Liver (tissue), 9 donors: ENCODE measurements around the gene NFKB2. TPM values are rescaled to one million over a fixed set of nuclear protein-coding genes. Genes with fewer than 3 reads are reported as not detected.

Experiments
- DNase-seq: peaks from one replicate; pipeline ENCODE4 v3.0.0-alpha.2; 2017; ENCODE audit warnings: low spot score
- H3K27ac ChIP-seq, 2 donors: one replicate each; pipeline ENCODE4 v1.7.0; 2013; ENCODE audit warnings: inconsistent platforms in 2 of 2, low read length in 2 of 2, control low read depth in 1 of 2, low read depth in 1 of 2, mild to moderate bottlenecking in 1 of 2
- H3K27me3 ChIP-seq, 4 donors: one replicate each; pipeline versions ENCODE4 v1.6.1 to v1.7.0; 2013; ENCODE audit warnings: low read length in 3 of 4, inconsistent platforms in 1 of 4, mild to moderate bottlenecking in 1 of 4, moderate library complexity in 1 of 4; ENCODE audit not compliant: control insufficient read depth in 4 of 4, insufficient read depth in 4 of 4
- H3K36me3 ChIP-seq, 4 donors: one replicate each; pipeline versions ENCODE4 v1.6.1 to v1.7.0; 2013; ENCODE audit warnings: low read length in 3 of 4, mild to moderate bottlenecking in 3 of 4, low read depth in 1 of 4, moderate library complexity in 1 of 4; ENCODE audit not compliant: control insufficient read depth in 4 of 4, insufficient read depth in 3 of 4
- H3K4me1 ChIP-seq, 4 donors: one replicate each; pipeline versions ENCODE4 v1.6.1 to v1.7.0; 2013; ENCODE audit warnings: low read length in 3 of 4, mild to moderate bottlenecking in 3 of 4, moderate library complexity in 1 of 4; ENCODE audit not compliant: control insufficient read depth in 4 of 4, insufficient read depth in 4 of 4
- H3K4me3 ChIP-seq, 3 donors: one replicate each; pipeline versions ENCODE4 v1.6.1 to v1.7.0; 2013; ENCODE audit warnings: low read length in 3 of 3, control low read depth in 1 of 3, low read depth in 1 of 3, mild to moderate bottlenecking in 1 of 3
- H3K9ac ChIP-seq, 2 donors: one replicate each; pipeline ENCODE4 v1.7.0; 2013; ENCODE audit warnings: low read length in 2 of 2, mild to moderate bottlenecking in 2 of 2, moderate library complexity in 2 of 2, control low read depth in 1 of 2, low read depth in 1 of 2
- H3K9me3 ChIP-seq, 4 donors: one replicate each; pipeline versions ENCODE4 v1.6.1 to v1.7.0; 2013; ENCODE audit warnings: low read length in 3 of 4; ENCODE audit not compliant: control insufficient read depth in 4 of 4
- FOXA2 ChIP-seq: IDR thresholded peaks from 2 replicates; pipeline ENCODE4 v1.6.1; 2016; ENCODE audit warnings: antibody characterized with exemption
- GABPA ChIP-seq, 2 donors: IDR thresholded peaks in 1 of 2; conservative IDR thresholded peaks in 1 of 2; 2 replicates each; pipeline ENCODE4 v1.6.1; 2016; ENCODE audit warnings: antibody characterized with exemption in 2 of 2, mild to moderate bottlenecking in 1 of 2, moderate library complexity in 1 of 2
- HNF4A ChIP-seq, 2 donors: conservative IDR thresholded peaks; 2 replicates each; pipeline ENCODE4 v1.6.1; 2016; ENCODE audit warnings: antibody characterized with exemption in 2 of 2, mild to moderate bottlenecking in 2 of 2
- RAD21 ChIP-seq, 2 donors: IDR thresholded peaks; 2 replicates each; pipeline ENCODE4 v1.6.1; 2016; ENCODE audit warnings: antibody characterized with exemption in 2 of 2, mild to moderate bottlenecking in 2 of 2
- RXRA ChIP-seq, 2 donors: IDR thresholded peaks; 2 replicates each; pipeline ENCODE4 v1.6.1; 2017 to 2018; ENCODE audit warnings: antibody characterized with exemption in 2 of 2, mild to moderate bottlenecking in 1 of 2
- SP1 ChIP-seq: IDR thresholded peaks from 2 replicates; pipeline ENCODE4 v1.6.1; 2018; ENCODE audit warnings: antibody characterized with exemption, mild to moderate bottlenecking
- WGBS: extraction: QIAGEN DNeasy Blood & Tissue Kit; methylation state at CpG from one replicate; pipeline ENCODE4 v1.1.7; 2013; 5-methylcytosine and 5-hydroxymethylcytosine counted together
- polyA plus RNA-seq, 2 donors: library from polyadenylated mRNA; stranded (reverse) in 1 of 2; unstranded in 1 of 2; fragments of 200-250 nt in 1 of 2; fragments of >200 nt in 1 of 2; fragmentation: Nextera tagmentation in 1 of 2; extraction: Ambion mirVana in 1 of 2; gene quantifications; one replicate each; pipeline versions ENCODE4 v1.2.1 to v1.2.3, GENCODE V29; 2013 to 2015
- total RNA-seq, 2 donors: library from RNA; depleted of rRNA; stranded (reverse); fragments of >200 nt; gene quantifications; one replicate each; pipeline ENCODE4 v1.2.3, GENCODE V29; 2014
- TF ChIP-seq, protein P1 (sequence below): IDR thresholded peaks from 2 replicates; pipeline ENCODE4 v1.6.1; 2016; ENCODE audit warnings: antibody characterized with exemption
- TF ChIP-seq, protein P2 (sequence below): IDR thresholded peaks from 2 replicates; pipeline ENCODE4 v1.6.1; 2016; ENCODE audit warnings: antibody characterized with exemption, mild to moderate bottlenecking
- TF ChIP-seq, protein P3 (sequence below): fragments of 150-350 bp; IDR thresholded peaks from 2 replicates; pipeline ENCODE4 v1.5.1; 2017; ENCODE audit warnings: improper control_type of control experiment, low read depth, low read length; ENCODE audit not compliant: missing input control
- donor health status: healthy.
- donor health status: healthy.
- donor health status: healthy.
- donor health status: healthy.
- donor health status: healthy.

The NFKB2 gene
- total and polyA plus RNA-seq, 4 donors = 1.8 to 8.5 (median 7.1) TPM

DNA sequence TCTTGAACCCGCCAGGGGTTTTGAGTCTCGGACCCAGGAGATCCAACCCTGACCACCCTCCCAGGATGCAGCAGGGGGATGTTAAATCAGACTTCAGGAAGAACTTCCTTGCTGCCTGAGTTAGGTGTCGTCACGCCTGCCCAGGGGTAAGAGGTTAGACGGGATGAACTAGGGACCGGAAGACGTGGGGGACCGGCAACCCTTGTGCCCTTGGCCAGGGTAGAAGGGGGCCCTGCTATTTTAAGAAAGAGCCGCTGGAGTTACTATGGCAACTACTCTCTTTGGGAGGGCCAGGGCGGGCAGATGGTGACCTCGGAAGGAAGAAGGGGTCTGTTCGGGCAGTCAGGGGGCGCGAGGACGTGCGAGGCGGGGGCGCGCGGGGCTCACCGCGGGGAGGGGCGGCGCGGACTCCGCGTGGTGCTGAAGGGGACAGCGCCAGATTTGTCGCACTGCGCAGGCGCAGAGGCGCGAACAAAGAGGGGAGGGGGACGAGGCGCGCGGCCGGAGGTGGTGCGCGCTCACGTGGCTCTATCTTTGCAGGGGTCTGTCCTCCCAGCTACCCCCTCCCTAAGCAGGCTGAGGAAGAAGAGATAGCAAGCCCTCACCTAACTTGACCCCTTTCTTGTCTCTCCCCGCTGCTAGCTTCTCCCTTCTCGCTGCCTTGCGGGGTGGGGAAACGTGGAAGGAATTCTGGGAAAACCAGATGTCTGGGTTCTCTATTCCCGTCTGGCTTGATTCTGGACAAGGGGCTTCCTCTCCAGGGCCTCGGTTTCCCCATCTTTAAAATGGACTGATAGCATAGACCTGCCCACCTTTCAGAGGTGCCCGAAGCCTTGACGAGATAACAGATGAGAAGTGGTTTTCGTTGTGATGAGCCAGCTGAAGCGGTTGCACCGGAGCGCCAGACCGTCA lies 24.0 kb downstream of the NFKB2 start:
- peak; percentile 69 for DNase-seq

DNA sequence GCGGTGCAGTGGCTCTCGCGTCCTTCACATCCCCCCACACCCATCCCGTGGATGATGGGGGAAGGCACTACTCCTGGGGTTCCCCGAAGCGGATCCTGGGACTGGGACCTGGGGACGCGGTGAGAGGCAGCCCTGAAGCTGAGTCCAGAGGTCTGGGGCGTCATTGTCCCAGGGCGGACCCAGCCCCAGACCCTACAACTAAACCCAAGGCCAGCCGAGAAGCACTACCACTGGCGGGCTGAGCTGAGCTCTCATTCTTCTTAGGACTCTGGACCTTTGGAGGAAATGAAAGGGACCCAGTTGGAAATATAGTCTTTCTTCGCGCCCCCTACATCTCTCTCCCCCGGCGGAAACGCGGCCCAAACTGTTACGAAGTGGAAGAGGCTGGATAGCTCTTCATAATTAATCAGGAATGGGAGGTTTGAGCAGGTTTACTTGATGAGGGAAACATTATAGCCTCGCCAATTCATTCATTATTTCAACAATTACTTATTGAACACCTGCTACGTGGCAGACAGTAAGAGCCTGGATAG lies 24.7 kb downstream of the NFKB2 start:
- Histone ChIP-seq H3K4me3 (peak overlapping the region; percentile 86 to 91 (median 87)), H3K36me3 (peaks cover 0 to 10% (median 0%) of the 10 kb centered on the region in 4 donors), H3K27ac (peak overlapping the region; percentile 84 to 87), H3K9ac (peak overlapping the region in 1 of 2 donors; percentile 79), H3K4me1 (peaks cover 12 to 42% (median 30%) of the 10 kb centered on the region in 4 donors), H3K9me3 (no peaks in the 10 kb centered on the region), H3K27me3 (no peaks in the 10 kb centered on the region)
- DNase-seq = no peak
- WGBS = 2% methylated on average over 21 of the region's 21 CpGs
- TF ChIP-seq RXRA (IDR thresholded peaks at IDR 0.05) = no peak
- TF ChIP-seq HNF4A (conservative IDR thresholded peaks at IDR 0.05) = no peak
- TF ChIP-seq SP1 = no peak
- no peak for TF ChIP-seq RAD21 (IDR thresholded peaks at IDR 0.05)
- no peak for TF ChIP-seq GABPA (IDR thresholded peaks at IDR 0.05 in 1 of 2, conservative IDR thresholded peaks at IDR 0.05 in 1 of 2)
- TF ChIP-seq, protein P1, sequence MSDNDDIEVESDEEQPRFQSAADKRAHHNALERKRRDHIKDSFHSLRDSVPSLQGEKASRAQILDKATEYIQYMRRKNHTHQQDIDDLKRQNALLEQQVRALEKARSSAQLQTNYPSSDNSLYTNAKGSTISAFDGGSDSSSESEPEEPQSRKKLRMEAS = no peak
- TF ChIP-seq FOXA2 = no peak
- TF ChIP-seq, protein P2, sequence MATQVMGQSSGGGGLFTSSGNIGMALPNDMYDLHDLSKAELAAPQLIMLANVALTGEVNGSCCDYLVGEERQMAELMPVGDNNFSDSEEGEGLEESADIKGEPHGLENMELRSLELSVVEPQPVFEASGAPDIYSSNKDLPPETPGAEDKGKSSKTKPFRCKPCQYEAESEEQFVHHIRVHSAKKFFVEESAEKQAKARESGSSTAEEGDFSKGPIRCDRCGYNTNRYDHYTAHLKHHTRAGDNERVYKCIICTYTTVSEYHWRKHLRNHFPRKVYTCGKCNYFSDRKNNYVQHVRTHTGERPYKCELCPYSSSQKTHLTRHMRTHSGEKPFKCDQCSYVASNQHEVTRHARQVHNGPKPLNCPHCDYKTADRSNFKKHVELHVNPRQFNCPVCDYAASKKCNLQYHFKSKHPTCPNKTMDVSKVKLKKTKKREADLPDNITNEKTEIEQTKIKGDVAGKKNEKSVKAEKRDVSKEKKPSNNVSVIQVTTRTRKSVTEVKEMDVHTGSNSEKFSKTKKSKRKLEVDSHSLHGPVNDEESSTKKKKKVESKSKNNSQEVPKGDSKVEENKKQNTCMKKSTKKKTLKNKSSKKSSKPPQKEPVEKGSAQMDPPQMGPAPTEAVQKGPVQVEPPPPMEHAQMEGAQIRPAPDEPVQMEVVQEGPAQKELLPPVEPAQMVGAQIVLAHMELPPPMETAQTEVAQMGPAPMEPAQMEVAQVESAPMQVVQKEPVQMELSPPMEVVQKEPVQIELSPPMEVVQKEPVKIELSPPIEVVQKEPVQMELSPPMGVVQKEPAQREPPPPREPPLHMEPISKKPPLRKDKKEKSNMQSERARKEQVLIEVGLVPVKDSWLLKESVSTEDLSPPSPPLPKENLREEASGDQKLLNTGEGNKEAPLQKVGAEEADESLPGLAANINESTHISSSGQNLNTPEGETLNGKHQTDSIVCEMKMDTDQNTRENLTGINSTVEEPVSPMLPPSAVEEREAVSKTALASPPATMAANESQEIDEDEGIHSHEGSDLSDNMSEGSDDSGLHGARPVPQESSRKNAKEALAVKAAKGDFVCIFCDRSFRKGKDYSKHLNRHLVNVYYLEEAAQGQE = no peak

More for the DNA sequence above, 24.0 kb downstream of the NFKB2 start:
- no peak overlapping the region for H3K27ac ChIP-seq
- 2% methylated on average over 54 of the region's 54 CpGs for whole genome bisulfite sequencing
- H3K9me3 ChIP-seq = no peaks in the 10 kb centered on the region
- H3K9ac ChIP-seq = no peak overlapping the region
- H3K27me3 ChIP-seq = no peaks in the 10 kb centered on the region
- no peak for TF ChIP-seq FOXA2
- TF ChIP-seq, protein P3, sequence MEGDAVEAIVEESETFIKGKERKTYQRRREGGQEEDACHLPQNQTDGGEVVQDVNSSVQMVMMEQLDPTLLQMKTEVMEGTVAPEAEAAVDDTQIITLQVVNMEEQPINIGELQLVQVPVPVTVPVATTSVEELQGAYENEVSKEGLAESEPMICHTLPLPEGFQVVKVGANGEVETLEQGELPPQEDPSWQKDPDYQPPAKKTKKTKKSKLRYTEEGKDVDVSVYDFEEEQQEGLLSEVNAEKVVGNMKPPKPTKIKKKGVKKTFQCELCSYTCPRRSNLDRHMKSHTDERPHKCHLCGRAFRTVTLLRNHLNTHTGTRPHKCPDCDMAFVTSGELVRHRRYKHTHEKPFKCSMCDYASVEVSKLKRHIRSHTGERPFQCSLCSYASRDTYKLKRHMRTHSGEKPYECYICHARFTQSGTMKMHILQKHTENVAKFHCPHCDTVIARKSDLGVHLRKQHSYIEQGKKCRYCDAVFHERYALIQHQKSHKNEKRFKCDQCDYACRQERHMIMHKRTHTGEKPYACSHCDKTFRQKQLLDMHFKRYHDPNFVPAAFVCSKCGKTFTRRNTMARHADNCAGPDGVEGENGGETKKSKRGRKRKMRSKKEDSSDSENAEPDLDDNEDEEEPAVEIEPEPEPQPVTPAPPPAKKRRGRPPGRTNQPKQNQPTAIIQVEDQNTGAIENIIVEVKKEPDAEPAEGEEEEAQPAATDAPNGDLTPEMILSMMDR = no peak
- TF ChIP-seq, protein P2 = peak; percentile 99
- peaks cover 12 to 42% (median 30%) of the 10 kb centered on the region in 4 donors for H3K4me1 ChIP-seq
- H3K36me3 ChIP-seq = peaks cover 0 to 8% (median 0%) of the 10 kb centered on the region in 4 donors
- peak overlapping the region; percentile 86 to 91 (median 87) for H3K4me3 ChIP-seq
